ENCODE data around the gene HTR5A.

GRCh38 chr7:155103839-155104238, 33.7 kb downstream of the HTR5A start:
- TF ChIP-seq CEBPB (IDR thresholded peaks at IDR 0.05) (no peak), EP300 (IDR thresholded peaks at IDR 0.05; ENCODE audit: borderline replicate concordance) (no peak), ZBTB7A (IDR thresholded peaks at IDR 0.05; ENCODE audit: low read depth) (no peak), RAD21 (IDR thresholded peaks at IDR 0.05; ENCODE audit: low read depth) (no peak), MAX (IDR thresholded peaks at IDR 0.05) (no peak), TAF1 (IDR thresholded peaks at IDR 0.05; ENCODE audit: low read depth) (no peak), REST (IDR thresholded peaks at IDR 0.05; ENCODE audit: low read depth) (no peak), YY1 (IDR thresholded peaks at IDR 0.05; ENCODE audit: low read depth) (no peak), CREB1 (IDR thresholded peaks at IDR 0.05; ENCODE audit: low read depth) (no peak), FOXM1 (IDR thresholded peaks at IDR 0.05; ENCODE audit: borderline replicate concordance, low read depth) (no peak), NFIC (IDR thresholded peaks at IDR 0.05) (no peak)
